K562 (cell line): ENCODE measurements around the gene ZNF8. TPM values are rescaled to one million over a fixed set of nuclear protein-coding genes. Genes with fewer than 3 reads are reported as not detected.

Source experiments
- ATF2 ChIP-seq: sonication (generic); formaldehyde crosslinking; IDR thresholded peaks from 2 replicates; pipeline ENCODE4 v1.8.1; 2022; ENCODE audit warnings: missing genetic modification reagents
- EP300 ChIP-seq: IDR thresholded peaks from 2 replicates; pipeline ENCODE4 v1.6.1; 2012; ENCODE audit warnings: low read length, improper control_type of control experiment
- HMBOX1 ChIP-seq: sonication (generic); IDR thresholded peaks from 2 replicates; pipeline ENCODE4 v1.6.1; 2016
- MAFF ChIP-seq: IDR thresholded peaks from 2 replicates; pipeline ENCODE4 v1.6.1; 2012; ENCODE audit warnings: low read length, improper control_type of control experiment
- MTF1 ChIP-seq: fragments of 250-450 bp; sonication (Bioruptor Pico); IDR thresholded peaks from 2 replicates; pipeline ENCODE4 v1.9.0; 2021; ENCODE audit warnings: moderate library complexity, mild to moderate bottlenecking, inconsistent platforms, borderline replicate concordance
- RAD51 ChIP-seq: fragments of 450-650 bp; IDR thresholded peaks from 2 replicates; pipeline ENCODE4 v1.7.1; 2016; ENCODE audit warnings: low read depth, mild to moderate bottlenecking, borderline replicate concordance
- RBM39 ChIP-seq: fragments of 200-400 bp; formaldehyde crosslinking; optimal IDR thresholded peaks from 2 replicates; pipeline ENCODE3; 2018; ENCODE audit warnings: low read depth, low read length
- REST ChIP-seq, 2 experiments: fragments of 450-650 bp; formaldehyde crosslinking in 1 of 2; IDR thresholded peaks; 2 replicates each; pipeline versions ENCODE4 v1.4.0 to v1.6.1; 2014 to 2020; ENCODE audit warnings: mild to moderate bottlenecking in 2 of 2, borderline replicate concordance in 1 of 2, low read depth in 1 of 2
- SMAD2 ChIP-seq: fragments of 150-350 bp; IDR thresholded peaks from 2 replicates; pipeline ENCODE4 v1.6.1; 2014; ENCODE audit warnings: low read depth, mild to moderate bottlenecking, low read length
- ZBTB17 ChIP-seq: fragments of 450-650 bp; formaldehyde crosslinking; IDR thresholded peaks from 2 replicates; pipeline ENCODE4 v1.4.0; 2020; ENCODE audit warnings: mild to moderate bottlenecking
- ZNF282 ChIP-seq: sonication (generic); formaldehyde crosslinking; IDR thresholded peaks from 2 replicates; pipeline ENCODE4 v1.8.1; 2023; ENCODE audit warnings: missing genetic modification reagents
- ZNF696 ChIP-seq: fragments of 250-450 bp; sonication (Bioruptor Pico); conservative IDR thresholded peaks from 2 replicates; pipeline ENCODE4 v1.4.0; 2020; ENCODE audit warnings: mild to moderate bottlenecking, moderate library complexity
- ZZZ3 ChIP-seq: fragments of 450-650 bp; IDR thresholded peaks from 2 replicates; pipeline ENCODE4 v1.6.1; 2016; ENCODE audit warnings: antibody characterized with exemption, mild to moderate bottlenecking, moderate library complexity
- polyA plus RNA-seq, 8 experiments: library from polyadenylated mRNA; depleted of rRNA in 4 of 8; stranded (reverse) in 5 of 8; unstranded in 3 of 8; fragments of >200 nt; fragmentation: Nextera tagmentation in 2 of 8; fragmentation: Illumina TruSeq in 1 of 8; extraction: Ambion mirVana in 2 of 8; extraction: Trizol in 1 of 8; gene quantifications; 2 replicates each; pipeline versions ENCODE4 v1.2.1 to v1.2.3, GENCODE V29; 2011 to 2014; ENCODE audit warnings: inconsistent platforms in 1 of 8, missing spikeins in 1 of 8
- total RNA-seq, 7 experiments: library from RNA; depleted of rRNA in 6 of 7; stranded (reverse); fragments of >200 nt in 6 of 7; fragmentation: Illumina TruSeq in 2 of 7; extraction: Trizol in 2 of 7; gene quantifications; 2 replicates each; pipeline versions ENCODE4 v1.2.1 to v1.2.3, GENCODE V29; 2011 to 2021; ENCODE audit warnings: low replicate concordance in 1 of 7
- TF ChIP-seq, protein P1 (sequence below): fragments of 250-450 bp; sonication (Bioruptor Pico); IDR thresholded peaks from 2 replicates; pipeline ENCODE4 v1.9.0; 2021; ENCODE audit warnings: mild to moderate bottlenecking, inconsistent platforms

ZNF8 gene
- total and polyA plus RNA-seq, 9 of the 15 experiments (the other 6 are each of a cell fraction or from before 2014, with no cell fraction given) = 0.71 to 7.7 (median 4.7) TPM

- TF ChIP-seq, protein P1, sequence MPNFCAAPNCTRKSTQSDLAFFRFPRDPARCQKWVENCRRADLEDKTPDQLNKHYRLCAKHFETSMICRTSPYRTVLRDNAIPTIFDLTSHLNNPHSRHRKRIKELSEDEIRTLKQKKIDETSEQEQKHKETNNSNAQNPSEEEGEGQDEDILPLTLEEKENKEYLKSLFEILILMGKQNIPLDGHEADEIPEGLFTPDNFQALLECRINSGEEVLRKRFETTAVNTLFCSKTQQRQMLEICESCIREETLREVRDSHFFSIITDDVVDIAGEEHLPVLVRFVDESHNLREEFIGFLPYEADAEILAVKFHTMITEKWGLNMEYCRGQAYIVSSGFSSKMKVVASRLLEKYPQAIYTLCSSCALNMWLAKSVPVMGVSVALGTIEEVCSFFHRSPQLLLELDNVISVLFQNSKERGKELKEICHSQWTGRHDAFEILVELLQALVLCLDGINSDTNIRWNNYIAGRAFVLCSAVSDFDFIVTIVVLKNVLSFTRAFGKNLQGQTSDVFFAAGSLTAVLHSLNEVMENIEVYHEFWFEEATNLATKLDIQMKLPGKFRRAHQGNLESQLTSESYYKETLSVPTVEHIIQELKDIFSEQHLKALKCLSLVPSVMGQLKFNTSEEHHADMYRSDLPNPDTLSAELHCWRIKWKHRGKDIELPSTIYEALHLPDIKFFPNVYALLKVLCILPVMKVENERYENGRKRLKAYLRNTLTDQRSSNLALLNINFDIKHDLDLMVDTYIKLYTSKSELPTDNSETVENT = no peak
- TF ChIP-seq ZNF282 (CRISPR knock-in tag) (0 out of 2 replicates have a peak, but pooled peaks have one; percentile 17), MAFF (no peak), ZZZ3 (no peak), HMBOX1 (no peak), REST (IDR thresholded peaks at IDR 0.05; ENCODE audit: borderline replicate concordance) (no peak), REST (CRISPR knock-in tag; IDR thresholded peaks at IDR 0.05; ENCODE audit: low read depth) (no peak), RBM39 (no peak), RAD51 (no peak), MTF1 (CRISPR knock-in tag) (no peak), SMAD2 (no peak), ZBTB17 (CRISPR knock-in tag) (no peak), ZNF696 (CRISPR knock-in tag) (no peak), ATF2 (CRISPR knock-in tag) (0 out of 2 replicates have a peak, but pooled peaks have one; percentile 14), EP300 (no peak)
Measured at GRCh38 chr19:58346961-58347929, 68.5 kb downstream of the ZNF8 start (continued).
